Psoas muscle (tissue), 8 donors: ENCODE data around the gene RUBCN. TPM values are rescaled to one million over a fixed set of nuclear protein-coding genes. Genes with fewer than 3 reads are reported as not detected.
"Not testable (repeated sequence)": the region's sequence is repeated elsewhere in the genome, so short reads cannot be mapped to it uniquely, and the experiment has no call there.

Source experiments
- ATAC-seq, 4 donors: fragments of 200-7000 bp; cut with Tn5 transposase; one replicate each; pipeline ENCODE4 v1.9.1; 2020; ENCODE audit warnings: moderate library complexity in 3 of 4, mild to moderate bottlenecking in 2 of 4
- DNase-seq, 2 donors: peaks; one replicate each; pipeline ENCODE4 v3.0.0-alpha.2; 2020
- H3K27ac ChIP-seq: fragments of 200-600 bp; one replicate; pipeline ENCODE4 v1.8.0; 2022
- H3K27me3 ChIP-seq, 3 donors: fragments of 200-600 bp in 1 of 3; one replicate each; pipeline versions ENCODE4 v1.6.1 to v1.8.0; 2013 to 2022; ENCODE audit warnings: low read length in 2 of 3, mild to moderate bottlenecking in 2 of 3, moderate library complexity in 1 of 3; ENCODE audit not compliant: insufficient read depth in 3 of 3
- H3K36me3 ChIP-seq, 2 donors: fragments of 200-600 bp in 1 of 2; one replicate each; pipeline versions ENCODE4 v1.6.1 to v1.8.0; 2013 to 2022; ENCODE audit warnings: low read depth in 1 of 2, mild to moderate bottlenecking in 1 of 2, moderate library complexity in 1 of 2; ENCODE audit not compliant: insufficient read depth in 1 of 2
- H3K4me1 ChIP-seq: fragments of 200-600 bp; one replicate; pipeline ENCODE4 v1.8.0; 2022
- H3K4me3 ChIP-seq: fragments of 200-600 bp; one replicate; pipeline ENCODE4 v1.8.0; 2022; ENCODE audit warnings: mild to moderate bottlenecking
- H3K9me3 ChIP-seq: fragments of 200-600 bp; one replicate; pipeline ENCODE4 v1.8.0; 2022
- whole genome bisulfite sequencing, 3 donors: extraction: QIAGEN DNeasy Blood & Tissue Kit; methylation state at CpG; one replicate each; pipeline versions ENCODE4 v1.1.6 to v1.1.7; 2013; 5-methylcytosine and 5-hydroxymethylcytosine counted together
- intact Hi-C, 2 donors: fragments of 100-400 bp; cut with DNase I; formaldehyde crosslinking; loops; one replicate each; pipeline versions ENCODE4 v1.11.0 to v1.14.2; 2022
- polyA plus RNA-seq, 3 donors: library from polyadenylated mRNA; stranded (reverse); fragments of 200-250 nt; gene quantifications; one replicate each; pipeline ENCODE4 v1.2.3, GENCODE V29; 2013
- total RNA-seq, 4 donors: library from RNA; stranded (reverse); fragmentation: NEBNext Ultra II Directional in 2 of 4; extraction: Animal tissue kit (Norgen Biotek cat#: 25700) in 2 of 4; gene quantifications; one replicate each; pipeline versions ENCODE4 v1.2.1 to v1.2.4, GENCODE V29; 2021 to 2023
- donor health status: healthy with polysubstance abuse.
- donor health status: DM: no; HTN: no; CAD: no; lungs with moderate emphysema.
- donor health status: Bipolar disorder and iron deficiency.
- donor health status: healthy.
- donor health status: DM: yes; HTN: yes; CAD: no.
- donor health status: DM: no; HTN: no; CAD: no.
- donor health status: DM: no; HTN: no; CAD: no.
- donor health status: DM: yes; HTN: yes; CAD: no.

Gene RUBCN
- total and polyA plus RNA-seq, 7 donors = 5.0 to 29.1 (median 21.9) TPM

- H3K9me3 ChIP-seq, intact Hi-C loops, H3K27me3 ChIP-seq, H3K36me3 ChIP-seq, H3K4me1 ChIP-seq: not testable (repeated sequence)
- ATAC-seq = peak; percentile 69 to 90 (median 82)
- Histone ChIP-seq H3K27ac (peak overlapping the region; percentile 82), H3K4me3 (peak overlapping the region; percentile 78)
- DNase-seq = peak in 1 of 2 donors; percentile 24
- WGBS, 3 donors = 0% methylated on average over 1 to 21 of the region's 67 CpGs
Measured at GRCh38 chr3:197627158-197627771, 109.4 kb downstream of the RUBCN start.

- H3K4me1 ChIP-seq, H3K27me3 ChIP-seq, DNase-seq, intact Hi-C loops, H3K9me3 ChIP-seq: not testable (repeated sequence)
- H3K27ac ChIP-seq = peak overlapping the region; percentile 19
- ATAC-seq = peak; percentile 39 to 50 (median 44)
- 0 to 30% (median 13%) methylated on average over 2 to 5 of the region's 18 CpGs for WGBS, 3 donors
- peak overlapping the region; percentile 78 for H3K4me3 ChIP-seq
- peaks cover 0 to 11% of the 10 kb centered on the region in 2 donors for H3K36me3 ChIP-seq
Measured at GRCh38 chr3:197626404-197627157, 110.1 kb downstream of the RUBCN start.

GRCh38 chr3:197621478-197621877 lies 115.2 kb downstream of the RUBCN start:
- H3K27me3 ChIP-seq, intact Hi-C loops, H3K4me1 ChIP-seq, H3K27ac ChIP-seq, H3K4me3 ChIP-seq, H3K9me3 ChIP-seq, DNase-seq: not testable (repeated sequence)
- peaks cover 0 to 57% of the 10 kb centered on the region in 2 donors for H3K36me3 ChIP-seq
- WGBS, 3 donors = 92 to 97% (median 94%) methylated on average over 13 of the region's 13 CpGs
- ATAC-seq = peak in 3 of 4 donors; percentile 26 to 46 (median 41)

Other genes with a start within 250 kb of the RUBCN start
- gene BDH1, start 180.9 kb downstream of the RUBCN start, total RNA-seq = 10 to 100 TPM in 3 of 4 donors, 1 to 10 TPM in 1; 5.4 to 47.6 (median 16.6) TPM
- gene BDH1, start 180.9 kb downstream of the RUBCN start, polyA plus RNA-seq = 10 to 100 TPM in 2 of 3 donors, 1 to 10 TPM in 1; 5.6 to 23.8 (median 10.5) TPM
- gene FYTTD1, start 13.0 kb upstream of the RUBCN start, total RNA-seq = 100 to 1,000 TPM; 143 to 232 (median 157) TPM
- gene FYTTD1, start 13.0 kb upstream of the RUBCN start, polyA plus RNA-seq = 100 to 1,000 TPM in 1 of 3 donors, 10 to 100 TPM in 2; 15.2 to 108 (median 48.6) TPM
- gene LRCH3, start 54.4 kb upstream of the RUBCN start, total RNA-seq = 10 to 100 TPM; 16.9 to 29.5 (median 25.0) TPM
- 10 to 100 TPM in 2 of 3 donors, 1 to 10 TPM in 1; 7.0 to 13.8 (median 11.5) TPM for gene LRCH3, start 54.4 kb upstream of the RUBCN start, polyA plus RNA-seq
- gene RPL35A, start 213.3 kb upstream of the RUBCN start, total RNA-seq = 100 to 1,000 TPM; 467 to 703 (median 581) TPM
- 1,000 to 10,000 TPM in 1 of 3 donors, 100 to 1,000 TPM in 2; 935 to 1,294 (median 965) TPM for gene RPL35A, start 213.3 kb upstream of the RUBCN start, polyA plus RNA-seq
- gene LMLN, start 223.3 kb upstream of the RUBCN start, total RNA-seq = 1 to 10 TPM; 2.9 to 7.5 (median 5.0) TPM
- gene LMLN, start 223.3 kb upstream of the RUBCN start, polyA plus RNA-seq = 1 to 10 TPM; 1.5 to 8.3 (median 2.6) TPM